ENCODE measurements around the gene CST3.

DNA sequence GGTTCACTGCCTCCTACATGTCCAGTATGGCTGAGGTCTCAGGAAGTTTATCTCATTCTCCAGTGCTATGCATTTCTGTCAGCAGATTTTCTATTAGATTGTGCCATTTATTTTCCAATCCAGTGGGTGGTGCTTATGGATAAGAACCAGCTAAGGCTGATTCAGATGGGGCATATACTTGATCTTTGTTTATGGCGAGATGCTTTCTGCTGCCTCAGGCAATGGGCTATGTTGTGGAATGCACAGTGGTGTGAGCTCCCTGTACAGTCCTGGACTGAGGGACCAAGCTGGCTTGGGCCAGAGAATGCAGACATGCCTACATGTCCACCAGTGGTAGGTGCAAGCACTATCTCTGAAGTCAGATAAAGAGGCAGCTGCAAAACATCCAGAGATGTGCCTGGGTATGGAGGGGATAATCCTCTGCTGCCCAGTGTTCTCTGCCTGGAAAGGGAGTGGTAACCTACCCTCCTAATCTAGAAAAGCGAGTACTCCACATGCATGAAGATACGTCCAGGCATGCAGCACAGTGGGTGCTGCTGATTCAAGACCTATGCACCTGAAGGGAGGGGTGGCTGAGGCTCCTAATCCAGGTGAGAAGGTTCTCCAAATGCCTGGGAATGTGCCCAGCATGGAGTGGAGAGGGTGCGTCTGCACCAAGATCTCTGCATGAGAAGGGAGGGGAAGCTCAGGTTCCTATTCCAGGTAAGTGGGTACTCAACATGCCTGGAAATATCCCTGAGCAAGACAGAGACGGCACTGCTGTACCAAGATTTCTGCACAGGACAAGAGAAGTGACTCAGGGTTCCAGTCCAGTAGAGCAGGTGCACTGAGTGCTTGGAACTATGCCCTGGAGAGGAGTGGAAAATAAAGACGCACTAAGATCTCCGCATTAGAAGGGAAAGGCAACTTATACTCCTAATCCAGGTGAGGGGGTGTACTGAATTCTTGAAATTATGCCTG is 41.7 kb upstream of the CST3 start:
- no peak for TF ChIP-seq EZH2 (IDR thresholded peaks at IDR 0.05; ENCODE audit: low read depth)
- TF ChIP-seq CTCF (conservative IDR thresholded peaks at IDR 0.05), result no peak
